ENCODE measurements around the gene KIAA1671.
"Not testable (repeated sequence)": the region's sequence is repeated elsewhere in the genome, so short reads cannot be mapped to it uniquely, and the experiment has no call there.

Gene KIAA1671

DNA sequence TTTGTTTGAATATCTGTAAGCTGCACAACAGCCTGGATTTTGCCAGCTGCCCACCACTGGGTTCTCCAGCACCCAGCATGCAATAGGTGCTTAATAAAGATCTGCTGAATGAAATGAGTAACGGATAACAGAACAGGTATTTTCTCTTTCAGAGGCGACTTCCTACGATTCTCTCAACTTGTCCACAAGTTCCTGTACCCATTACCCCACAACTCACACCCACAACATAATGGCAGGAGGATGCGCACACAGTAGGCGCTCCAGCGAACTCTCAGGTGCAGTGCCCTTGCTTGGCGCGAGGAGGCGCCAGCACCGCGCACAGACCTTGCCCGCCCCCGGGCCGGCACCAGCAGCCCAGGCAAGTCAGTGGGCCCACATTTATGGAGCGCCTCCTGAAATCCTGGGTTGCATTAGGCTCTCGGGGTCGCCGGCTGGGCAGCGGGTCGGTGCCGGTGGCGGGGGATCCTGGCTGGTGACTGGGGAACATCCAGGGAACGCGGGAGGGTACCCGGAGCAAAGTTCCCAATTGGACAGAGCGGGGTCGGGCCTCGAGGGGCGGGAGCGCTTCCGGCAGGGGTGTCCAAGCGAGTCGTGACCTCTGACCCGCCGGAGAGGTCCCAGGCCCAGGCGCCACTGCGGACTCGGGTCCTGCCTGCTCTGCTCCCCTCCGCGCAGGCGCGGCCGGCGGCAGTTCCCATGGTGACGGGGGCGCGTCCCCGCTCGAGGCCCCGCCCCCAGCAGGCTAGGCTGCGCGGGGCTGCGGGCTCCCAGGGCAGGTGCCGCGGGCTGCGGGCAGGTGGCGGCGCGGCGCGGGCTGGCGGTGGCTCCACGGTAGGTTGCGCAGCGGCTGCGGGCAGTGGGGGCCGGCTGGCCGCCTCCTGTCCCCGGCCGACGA lies at the start of gene KIAA1671:
Gene KIAA1671 (plus strand): TSS at position 775 of the 895 bp plus-strand sequence. CDS start 75,284 bp downstream, outside the sequence.
- peak; percentile 75 for DNase-seq (ENCODE audit: low read depth)

DNA sequence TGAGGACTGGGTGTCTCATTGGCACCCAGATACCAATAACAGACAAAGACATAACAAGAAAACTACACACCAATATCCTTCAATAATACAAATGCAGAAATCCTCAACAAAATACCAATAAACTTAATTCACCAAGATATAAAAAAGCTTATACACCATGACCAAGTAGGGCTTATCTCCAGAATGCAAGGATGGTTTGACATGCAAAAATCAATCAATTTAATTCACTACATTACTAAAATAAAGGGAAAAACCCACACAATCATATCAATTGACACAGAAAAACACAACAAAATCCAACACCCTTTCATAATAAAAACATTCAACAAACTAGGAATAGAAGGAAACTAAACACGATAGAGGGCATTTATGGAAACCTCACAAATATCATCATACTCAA lies 46.6 kb upstream of the KIAA1671 start:
- no peak for DNase-seq (ENCODE audit: low read depth)

DNA sequence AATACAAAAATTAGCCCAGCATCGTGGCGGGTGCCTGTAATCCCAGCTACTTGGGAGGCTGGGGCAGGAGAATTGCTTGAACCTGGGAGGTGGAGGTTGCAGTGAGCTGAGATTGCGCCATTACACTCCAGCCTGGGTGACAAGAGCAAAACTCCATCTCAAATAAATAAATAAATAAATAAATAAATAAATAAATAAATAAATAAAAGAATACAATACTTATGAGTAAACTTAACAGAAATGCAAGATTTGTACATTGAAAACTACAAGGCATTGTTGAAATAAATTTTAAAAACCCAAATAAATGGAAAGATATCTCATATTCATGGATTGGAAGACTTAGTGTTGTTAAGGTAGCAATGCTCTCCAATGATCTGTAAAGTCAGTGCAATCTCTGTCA lies 45.4 kb upstream of the KIAA1671 start:
- DNase-seq (ENCODE audit: low read depth), result not testable (repeated sequence)

DNA sequence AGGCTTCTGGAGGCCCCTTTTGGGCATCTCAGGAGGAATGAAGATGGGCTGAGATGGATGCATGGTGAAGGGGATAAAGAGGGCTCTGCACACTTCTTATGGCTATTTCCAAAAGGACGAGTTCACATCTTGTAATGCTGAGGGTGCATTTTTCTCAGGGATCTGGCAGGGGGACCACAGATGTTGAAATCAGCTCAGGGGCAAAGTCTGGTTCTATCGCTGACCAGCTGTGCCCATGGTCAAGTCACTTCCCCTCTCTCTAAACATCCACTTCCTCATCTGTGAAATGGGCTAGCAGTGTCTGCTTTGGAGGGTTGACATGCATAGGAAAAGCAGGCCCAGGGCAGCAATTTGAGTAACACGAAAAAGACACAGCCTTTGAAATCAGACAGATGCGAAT lies 32.5 kb upstream of the KIAA1671 start:
- DNase-seq (ENCODE audit: low read depth), result no peak

DNA sequence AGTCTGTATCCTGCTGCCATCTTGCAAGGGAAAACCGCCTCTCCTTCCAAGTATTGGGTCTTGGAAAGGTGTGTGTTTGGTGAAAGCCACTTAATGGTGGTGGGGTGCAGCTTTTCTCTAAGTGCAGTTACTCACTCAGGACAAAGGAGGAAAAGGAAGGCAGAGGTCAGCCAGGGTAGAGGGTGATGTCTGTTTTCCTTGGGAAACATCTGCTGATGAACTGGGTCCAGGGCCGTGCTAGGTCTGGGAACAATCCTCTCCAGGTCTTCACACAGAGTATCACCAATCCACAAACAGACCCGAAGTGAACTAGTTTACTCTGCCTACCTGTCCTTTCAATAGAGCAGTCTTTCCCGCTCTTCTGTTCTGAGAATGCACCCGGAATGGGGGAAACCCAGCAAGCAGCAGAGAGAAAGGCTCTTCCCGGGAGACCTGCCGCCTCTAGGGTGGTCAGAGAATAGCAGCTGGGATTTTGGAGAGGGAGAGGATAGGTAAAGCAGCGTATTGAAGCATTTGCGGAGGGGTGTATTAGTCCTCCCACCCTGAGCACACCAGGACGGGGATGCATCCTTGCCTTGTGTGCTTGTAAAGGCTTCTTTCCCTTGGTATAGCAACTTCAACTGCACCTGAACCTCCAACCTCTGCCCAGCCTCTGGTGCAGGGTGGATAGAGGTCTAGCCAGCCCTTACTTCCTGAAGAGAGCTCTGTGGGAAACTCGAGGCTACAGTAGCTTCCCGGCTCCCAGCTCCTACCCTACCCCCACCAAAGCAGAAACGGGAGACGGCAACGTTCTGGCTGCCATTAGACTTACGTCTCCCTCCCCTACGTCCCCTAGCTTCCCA lies 26.7 kb upstream of the KIAA1671 start:
- no peak for DNase-seq (ENCODE audit: low read depth)

DNA sequence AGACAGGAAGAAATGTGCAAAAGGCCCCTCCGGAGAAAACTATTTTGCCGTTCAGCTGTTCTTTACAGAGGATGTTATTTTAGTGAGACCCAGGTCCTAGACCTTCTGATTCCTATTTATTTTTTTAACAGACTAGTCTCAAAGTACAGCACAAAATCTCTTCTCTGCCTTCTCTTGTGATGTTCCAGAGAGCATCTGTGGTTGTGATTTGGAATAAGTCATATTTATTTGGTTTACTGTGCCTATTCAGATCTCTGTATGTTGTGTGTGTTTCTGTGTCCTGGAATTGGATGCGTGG lies 26.1 kb upstream of the KIAA1671 start:
- DNase-seq (ENCODE audit: low read depth), result no peak

DNA sequence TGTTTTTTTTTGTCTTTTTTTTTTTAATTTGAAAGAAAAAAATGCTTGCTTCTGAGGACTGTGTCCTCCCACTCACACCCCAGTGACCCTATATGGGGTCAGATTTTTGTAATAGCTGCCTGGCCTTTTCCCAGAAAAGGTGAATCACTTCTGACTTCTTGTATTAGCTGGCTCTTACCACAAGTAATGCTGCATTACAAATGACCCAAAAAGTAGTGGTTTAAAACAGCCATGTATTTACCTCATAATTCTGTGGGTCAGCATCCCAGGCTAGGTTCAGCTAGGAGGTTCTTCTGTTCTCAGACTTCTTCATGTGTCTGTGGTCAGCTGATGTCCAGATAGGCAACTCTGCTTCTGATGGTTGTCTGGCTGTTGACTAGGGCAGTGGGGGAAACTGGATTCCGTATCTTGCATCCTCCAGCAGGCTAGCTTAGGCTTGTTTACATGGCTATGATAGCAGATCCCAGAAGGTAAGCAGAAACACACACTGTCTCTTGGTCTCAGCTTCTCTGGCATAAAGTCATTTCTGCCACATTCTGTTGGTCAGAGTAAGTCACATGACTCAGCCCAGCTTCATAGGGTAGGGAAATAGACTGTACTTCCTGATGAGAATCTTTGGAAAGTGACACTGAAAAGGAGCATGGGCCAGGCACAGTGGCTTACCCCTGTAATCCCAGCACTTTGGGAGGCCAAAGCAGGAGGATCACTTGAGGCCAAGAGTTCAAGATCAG lies 25.5 kb upstream of the KIAA1671 start:
- no peak for DNase-seq (ENCODE audit: low read depth)

DNA sequence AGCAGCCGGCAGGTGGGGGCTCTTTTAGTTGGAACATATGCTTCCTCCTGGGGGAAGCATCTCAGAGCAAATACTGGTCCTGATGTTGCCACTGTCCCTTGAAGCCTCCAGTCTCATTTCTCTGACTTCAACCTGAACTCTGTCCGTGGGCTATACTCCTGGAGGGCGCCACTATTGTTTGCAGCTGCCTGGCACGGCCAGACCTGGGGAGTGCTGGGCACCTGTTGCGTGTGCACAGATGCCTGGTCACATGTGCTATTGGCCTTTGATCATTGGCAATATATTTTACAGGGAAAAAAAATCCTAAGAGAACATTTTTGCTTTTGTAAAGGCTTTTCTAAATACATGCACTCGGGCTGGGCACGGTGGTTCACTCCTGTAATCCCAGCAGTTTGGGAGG lies 24.2 kb upstream of the KIAA1671 start:
- no peak for DNase-seq (ENCODE audit: low read depth)

DNA sequence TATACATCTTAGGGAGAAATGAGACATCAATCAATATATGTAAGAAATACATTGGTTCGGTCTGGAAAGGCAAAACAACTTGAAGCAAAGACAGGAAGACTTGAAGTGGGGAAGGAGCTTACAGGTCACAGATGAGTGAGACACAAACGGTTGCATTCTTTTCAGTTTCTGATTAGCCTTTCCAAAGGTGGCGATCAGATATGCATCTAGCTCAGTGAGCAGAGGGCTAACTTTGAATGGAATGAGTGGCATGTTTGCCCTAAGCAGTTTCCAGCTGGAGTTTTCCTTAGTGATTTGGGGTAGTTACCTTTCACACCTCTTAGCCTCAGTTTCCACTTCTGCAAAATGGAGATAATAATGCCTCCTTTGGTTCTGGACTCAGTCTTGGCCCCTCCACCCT lies 21.8 kb upstream of the KIAA1671 start:
- DNase-seq (ENCODE audit: low read depth), result no peak

DNA sequence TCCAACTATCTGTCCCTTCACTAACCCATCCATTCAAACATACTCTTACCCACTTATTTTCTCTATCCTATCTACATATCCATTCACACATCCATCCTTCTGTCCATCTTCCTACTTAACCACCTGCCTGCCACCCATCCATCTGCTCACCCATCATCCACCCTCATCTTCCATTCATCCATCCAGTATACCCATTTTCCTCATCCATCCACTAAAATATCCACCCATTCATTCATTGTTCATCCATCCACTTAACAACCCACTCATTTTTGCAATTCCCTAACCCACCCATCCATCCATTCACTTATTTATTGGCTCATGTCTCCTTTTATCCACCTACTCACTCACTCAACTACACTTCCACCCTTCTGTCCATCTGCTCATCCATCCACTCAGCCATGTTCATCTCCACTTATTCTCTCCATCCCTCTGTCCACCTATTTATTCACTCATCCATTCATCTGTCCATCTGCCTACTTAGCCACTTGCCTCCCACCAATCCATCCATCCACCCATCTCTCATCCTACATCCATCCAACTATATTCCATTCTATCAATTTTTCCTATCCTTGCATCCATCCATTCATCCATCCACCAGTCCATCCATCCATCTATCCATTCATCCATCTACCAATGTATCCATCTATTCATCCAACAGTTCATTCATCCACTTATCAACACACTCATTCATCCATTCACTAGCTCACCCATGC lies 16.6 kb upstream of the KIAA1671 start:
- no peak for DNase-seq (ENCODE audit: low read depth)

DNA sequence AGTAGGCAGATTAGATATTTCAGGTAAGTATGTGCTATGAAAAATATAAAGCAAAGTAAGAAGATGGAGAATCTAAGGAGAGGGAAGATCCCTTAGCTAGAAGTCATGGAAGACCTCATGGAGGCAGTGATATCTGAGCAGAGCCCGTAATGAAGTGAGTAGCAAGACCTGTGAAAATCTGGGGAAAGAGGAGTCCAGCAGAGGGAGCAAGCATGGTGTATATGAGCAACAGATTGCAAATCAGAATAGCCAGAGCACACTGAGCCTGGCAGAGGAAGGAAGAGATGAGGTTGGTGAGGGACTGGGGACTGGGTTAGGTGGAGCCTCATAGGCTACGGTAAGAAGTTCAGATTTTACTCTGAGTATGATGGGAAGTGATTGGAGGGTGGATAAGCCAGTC lies 15.4 kb upstream of the KIAA1671 start:
- no peak for DNase-seq (ENCODE audit: low read depth)

DNA sequence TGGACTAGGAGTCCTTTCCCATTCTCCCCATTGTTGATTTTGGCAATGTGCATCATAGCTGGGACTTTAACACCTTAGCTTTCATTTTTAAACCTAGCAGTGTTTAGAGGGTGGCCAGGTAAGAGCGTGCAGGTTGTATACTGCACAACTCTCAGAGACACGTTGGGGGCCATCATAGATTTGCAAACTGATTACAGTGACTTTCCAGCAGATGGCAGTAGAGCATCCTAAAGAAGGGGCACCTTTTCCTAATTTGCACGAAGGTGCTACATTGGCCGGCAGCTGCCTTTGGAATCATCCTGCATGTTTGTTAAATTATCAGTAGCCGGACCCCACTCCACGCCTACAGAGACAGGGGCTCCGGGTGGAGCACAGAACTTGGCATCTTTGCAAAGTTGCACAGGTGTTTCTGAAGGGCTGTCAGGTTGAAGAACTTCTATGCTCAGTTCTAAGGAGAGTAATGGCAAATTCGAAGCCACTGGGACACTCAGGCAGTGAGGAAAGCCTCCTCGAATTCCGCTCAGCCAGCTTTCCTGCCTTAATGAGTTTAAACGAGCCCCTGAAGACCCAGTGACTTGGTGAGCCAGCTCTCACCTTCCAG lies 13.7 kb upstream of the KIAA1671 start:
- no peak for DNase-seq (ENCODE audit: low read depth)

DNA sequence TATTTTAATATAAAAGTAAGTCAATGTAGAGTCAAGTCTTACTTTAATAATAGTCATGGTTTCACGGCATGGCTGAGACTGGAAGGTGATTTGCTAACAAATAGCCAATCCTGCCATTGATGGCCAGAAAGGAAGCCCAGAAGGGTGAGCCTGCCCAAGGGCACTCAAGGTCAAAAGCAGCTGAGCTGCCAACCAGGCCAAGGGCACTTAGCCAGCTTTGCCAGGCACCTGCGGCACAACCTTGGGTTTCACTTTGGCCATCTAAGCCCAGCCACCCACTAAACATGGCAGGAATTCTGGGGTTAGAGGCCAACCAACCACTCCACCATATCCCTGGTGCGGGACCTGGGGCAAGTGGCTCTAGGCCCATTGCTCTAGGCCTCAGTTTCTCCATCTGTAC lies 10.2 kb upstream of the KIAA1671 start:
- no peak for DNase-seq (ENCODE audit: low read depth)

DNA sequence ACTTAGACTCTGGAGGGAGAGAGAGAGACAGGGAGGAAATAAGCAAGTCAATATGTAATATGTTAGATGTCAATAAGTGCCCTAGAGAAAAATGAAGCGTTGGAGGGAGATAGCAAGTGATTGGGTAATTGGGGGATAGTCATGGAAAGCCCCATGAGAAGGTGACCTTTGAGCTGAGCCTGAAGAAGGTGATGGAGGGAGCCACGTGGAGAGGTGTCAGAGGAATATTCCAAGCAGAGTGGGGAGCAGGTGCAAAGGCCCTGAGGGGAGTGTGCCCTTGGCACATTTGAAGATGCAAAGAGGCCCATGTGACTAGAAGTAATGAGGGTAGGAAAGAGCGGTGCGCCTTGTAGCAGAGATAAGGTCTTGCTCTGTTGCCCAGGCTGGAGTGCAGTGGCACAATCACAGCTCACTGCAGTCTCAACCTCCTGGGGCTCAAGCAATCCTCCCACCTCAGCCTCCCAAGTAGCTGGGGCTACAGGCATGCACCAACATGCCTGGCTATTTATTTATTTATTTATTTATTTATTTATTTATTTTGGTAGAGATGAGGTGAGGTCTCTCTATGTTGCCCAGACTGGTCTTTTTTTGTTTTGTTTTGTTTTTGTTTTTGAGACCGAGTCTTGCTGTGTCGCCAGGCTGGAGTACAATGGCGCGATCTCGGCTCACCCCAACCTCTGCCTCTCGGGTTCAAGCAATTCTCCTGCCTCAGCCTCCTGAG lies 8.1 kb upstream of the KIAA1671 start:
- DNase-seq (ENCODE audit: low read depth), result no peak

DNA sequence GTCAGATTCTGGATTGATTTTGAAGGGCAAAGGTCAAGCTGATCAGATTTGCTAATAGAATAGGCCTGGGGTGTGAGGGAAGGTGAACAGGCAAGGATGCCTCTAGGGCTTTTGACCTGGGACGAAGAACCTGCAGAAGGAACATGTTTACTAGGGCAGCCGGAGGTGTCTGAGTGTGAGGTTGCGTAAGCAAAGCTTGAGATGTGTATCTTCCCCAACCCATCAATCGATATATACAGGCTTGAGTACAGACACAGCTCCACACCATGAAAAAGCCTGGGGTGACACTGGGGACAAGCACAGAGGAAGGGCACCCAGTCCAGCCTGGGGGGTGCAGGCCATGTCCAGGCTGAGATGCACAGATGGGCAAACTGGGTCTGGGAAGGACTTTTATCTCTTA lies 7.1 kb upstream of the KIAA1671 start:
- DNase-seq (ENCODE audit: low read depth), result no peak

DNA sequence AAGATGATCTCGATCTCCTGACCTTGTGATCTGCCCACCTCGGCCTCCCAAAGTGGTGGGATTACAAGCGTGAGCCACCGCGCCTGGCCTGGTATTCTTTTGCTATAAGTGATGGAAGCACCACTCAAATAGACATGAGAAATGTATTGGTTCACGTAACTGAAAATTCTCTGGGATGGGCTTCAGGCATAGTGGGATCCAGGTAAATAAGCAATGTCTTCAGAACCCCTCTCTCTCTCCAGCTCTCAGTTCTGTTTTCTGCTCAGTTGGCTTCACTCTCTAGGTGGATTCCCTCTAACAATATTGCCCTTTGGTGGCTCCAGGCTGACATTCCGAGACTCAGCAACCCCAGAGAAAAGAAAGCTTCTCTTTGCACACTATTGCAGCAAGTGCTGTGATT lies 5.1 kb upstream of the KIAA1671 start:
- no peak for DNase-seq (ENCODE audit: low read depth)

DNA sequence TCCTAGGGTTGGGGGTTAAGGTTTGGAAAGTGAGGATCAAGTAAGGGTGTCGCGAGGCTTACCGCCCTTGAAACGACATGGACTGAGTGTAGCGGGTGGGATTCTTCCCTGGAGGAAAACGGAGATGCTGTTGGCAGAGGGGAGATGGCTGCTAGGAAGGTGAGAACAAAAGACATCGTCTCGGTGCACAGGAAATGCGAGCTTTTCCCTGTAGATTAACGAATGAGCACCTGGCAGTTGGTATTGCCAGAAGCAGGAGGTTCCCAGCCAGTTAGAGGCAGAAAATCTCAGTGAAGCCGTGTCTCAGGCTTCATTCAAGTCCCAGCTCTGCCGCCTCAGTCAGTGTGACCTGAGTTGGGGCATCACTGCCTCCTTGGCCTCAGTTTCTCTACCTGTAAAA lies 4.6 kb upstream of the KIAA1671 start:
- DNase-seq (ENCODE audit: low read depth), result no peak

DNA sequence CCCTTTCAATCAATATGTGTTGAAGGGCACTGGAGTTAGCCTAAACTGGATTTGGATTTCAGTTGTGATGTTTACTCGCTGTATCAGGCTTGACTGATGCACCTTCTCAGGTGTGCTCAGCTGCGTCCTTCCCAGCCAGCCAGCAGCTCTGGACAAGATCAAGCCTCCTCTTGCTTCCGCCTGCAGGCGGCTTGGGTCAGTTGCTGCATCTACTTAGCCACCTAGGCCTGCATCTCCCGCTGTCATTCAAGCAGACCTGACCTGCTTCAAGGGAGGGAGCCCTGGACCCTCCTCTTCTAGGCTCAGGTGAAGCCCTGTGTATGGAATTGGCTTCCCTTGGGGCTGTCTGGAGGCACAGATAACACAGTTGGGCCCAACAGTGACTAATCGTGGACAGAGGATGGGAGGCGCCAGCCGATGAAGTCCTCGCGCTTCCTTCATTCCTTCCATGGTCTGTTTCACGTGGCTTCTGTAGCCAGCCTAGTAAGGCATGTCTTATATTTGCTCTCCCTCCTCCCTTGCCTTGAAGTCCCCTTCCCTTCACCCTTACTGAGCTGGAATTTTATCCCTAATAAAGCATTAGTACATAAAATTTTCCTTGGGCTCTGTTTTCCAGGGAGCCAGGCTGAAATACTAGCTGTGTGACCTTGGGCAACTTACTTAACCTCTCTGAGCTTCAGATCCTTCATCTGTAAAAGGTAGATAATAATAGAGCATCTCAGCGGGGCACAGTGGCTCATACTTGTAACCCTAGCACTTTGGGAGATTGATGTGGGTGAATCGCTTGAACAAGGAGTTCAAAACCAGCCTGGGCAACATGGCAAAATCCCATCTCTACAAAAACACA lies 3.9 kb upstream of the KIAA1671 start:
- DNase-seq (ENCODE audit: low read depth), result no peak

DNA sequence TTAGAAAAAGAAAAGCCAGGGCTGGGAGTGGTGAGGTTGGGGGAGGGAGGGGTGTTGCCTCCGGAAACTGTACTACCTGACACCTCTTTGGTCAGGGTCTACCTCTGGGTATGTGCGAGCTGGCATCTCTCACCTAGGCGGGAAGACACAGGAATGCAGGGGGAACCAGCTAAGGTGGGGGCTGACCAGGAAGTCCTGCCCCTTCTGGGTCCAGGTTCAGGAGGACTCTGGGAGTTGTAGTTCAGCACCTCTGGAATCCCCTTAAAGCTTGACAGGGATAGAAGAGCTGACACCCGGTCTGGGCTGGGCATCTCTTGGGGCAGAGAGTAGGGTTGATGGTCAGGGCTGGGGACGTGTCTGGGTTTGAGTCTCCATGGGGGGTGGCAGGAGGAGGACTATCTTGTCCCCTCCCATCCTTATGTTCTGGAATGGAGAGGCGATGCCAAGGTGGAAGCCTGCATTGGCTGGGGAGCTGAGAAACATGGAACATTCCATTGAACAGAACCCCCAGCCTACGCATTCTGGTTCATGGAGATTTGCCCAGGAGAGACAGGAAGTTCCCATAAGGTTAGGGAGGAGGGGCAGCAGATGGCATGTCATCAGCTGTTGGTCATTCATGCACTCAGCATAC lies 2.1 kb upstream of the KIAA1671 start:
- DNase-seq (ENCODE audit: low read depth), result no peak
